NCI-H2029 (cell line): Measurements from ENCODE around the gene IGSF21.

Experiments
- DNase-seq: peaks from one replicate; lab custom pipeline; 2025; lab: John Stamatoyannopoulos, UW

IGSF21 gene

DNA sequence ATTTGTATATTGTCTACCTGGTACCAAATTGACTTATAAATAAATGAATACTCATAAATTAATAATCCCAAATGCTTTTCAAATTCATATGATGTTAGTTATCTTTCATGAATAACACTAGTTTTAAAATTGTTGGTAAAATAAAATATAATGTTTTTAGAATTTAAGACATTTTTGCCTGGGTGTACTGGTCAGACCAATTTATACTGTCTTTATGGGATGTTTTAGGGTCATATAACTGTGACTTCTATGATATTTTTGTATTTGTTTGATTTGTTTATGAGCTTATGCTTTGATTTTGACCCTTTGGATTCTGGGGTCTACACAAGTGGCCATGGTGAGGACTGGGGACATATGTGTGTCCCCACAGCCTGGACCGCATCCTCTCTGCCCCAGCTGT is 319.0 kb downstream of the IGSF21 start:
- no peak for DNase-seq
